ENCODE measurements around the gene SHMT2. TPM values are rescaled to one million over a fixed set of nuclear protein-coding genes. Genes with fewer than 3 reads are reported as not detected.
A peak's percentile ranks its signal among the peaks of the same experiment; 100 is the strongest.

The SHMT2 gene
- total RNA-seq, 1 experiment from 2014 or later: 227 TPM

- ChIA-PET POLR2A (ENCODE audit: unreplicated experiment) (no interaction called here), CTCF (no interaction called here)
- no peak for TF ChIP-seq EZH2 (IDR thresholded peaks at IDR 0.05; ENCODE audit: low read depth)
- TF ChIP-seq CTCF (conservative IDR thresholded peaks at IDR 0.05): no peak
- no TSS peak for BruUV-seq (replicated peaks)
- Histone ChIP-seq H3K27me3 (ENCODE audit: insufficient read depth, low read depth) (peaks cover 18% of the 10 kb centered on the region), H3F3A (ENCODE audit: insufficient read depth, low read depth) (peaks cover 79% of the 10 kb centered on the region), H3K9me3 (ENCODE audit: insufficient read depth, low read depth) (no peaks in the 10 kb centered on the region), H3K9me2 (ENCODE audit: insufficient read depth) (no peaks in the 10 kb centered on the region), H3K4me2 (no peak overlapping the region), H3K79me2 (ENCODE audit: low read depth) (peaks cover 18% of the 10 kb centered on the region), H3K4me1 (replicated peaks; ENCODE audit: insufficient read depth) (peaks cover 17% of the 10 kb centered on the region), H3K36me3 (ENCODE audit: low read depth) (peaks cover 33% of the 10 kb centered on the region), H4K20me1 (ENCODE audit: insufficient read depth) (peaks cover 27% of the 10 kb centered on the region), H3K27ac (no peak overlapping the region), H2AFZ (no peak overlapping the region), H3K4me3 (no peak overlapping the region)
- intact Hi-C loops (cut with micrococcal nuclease; ENCODE audit: unreplicated experiment): no loop called here
- no peak for DNase-seq
These were observed 6.9 kb downstream of the SHMT2 start for GRCh38 chr12:57236201-57236924.

GRCh38 chr12:57236925-57237595 is 7.5 kb downstream of the SHMT2 start:
- CTCF ChIA-PET: no interaction called here
- H3K36me3 ChIP-seq (ENCODE audit: low read depth): peaks cover 26% of the 10 kb centered on the region
- peaks cover 10% of the 10 kb centered on the region; the same call in 1 of the 2 replicates for H3K4me1 ChIP-seq (replicated peaks; ENCODE audit: insufficient read depth)
- TF ChIP-seq EZH2 (IDR thresholded peaks at IDR 0.05; ENCODE audit: low read depth): no peak
- no peak for TF ChIP-seq CTCF (conservative IDR thresholded peaks at IDR 0.05)
- no peaks in the 10 kb centered on the region for H3K9me2 ChIP-seq (ENCODE audit: insufficient read depth)
- BruUV-seq (replicated peaks): no TSS peak
- no peak overlapping the region for H3K27ac ChIP-seq
- intact Hi-C loops (cut with micrococcal nuclease; ENCODE audit: unreplicated experiment): no loop called here
- H3K4me2 ChIP-seq: 0 out of 2 replicates have a peak overlapping the region, but pooled peaks have one; percentile 73
- POLR2A ChIA-PET (ENCODE audit: unreplicated experiment): no interaction called here
- no peak overlapping the region for H3K4me3 ChIP-seq
- DNase-seq: peak in 1 of 2 experiments; percentile 25
- H3K79me2 ChIP-seq (ENCODE audit: low read depth): peaks cover 11% of the 10 kb centered on the region
- peaks cover 25% of the 10 kb centered on the region for H3K27me3 ChIP-seq (ENCODE audit: insufficient read depth, low read depth)
- H3F3A ChIP-seq (ENCODE audit: insufficient read depth, low read depth): peaks cover 74% of the 10 kb centered on the region
- no peak overlapping the region for H2AFZ ChIP-seq
- peaks cover 24% of the 10 kb centered on the region for H4K20me1 ChIP-seq (ENCODE audit: insufficient read depth)
- H3K9me3 ChIP-seq (ENCODE audit: insufficient read depth, low read depth): no peaks in the 10 kb centered on the region

- CTCF ChIA-PET: interaction anchor here (0.5 to 2.3 kb wide), 4 partner anchors 8 to 304 kb away, joined by 3 to 17 read pairs (median 10); partner anchors contain the start of gene SHMT2
- intact Hi-C loops (cut with micrococcal nuclease; ENCODE audit: unreplicated experiment): no loop called here
- peak overlapping the region; percentile 73 for H3K4me2 ChIP-seq
These were observed 8.1 kb downstream of the SHMT2 start for GRCh38 chr12:57237596-57237931.

More at GRCh38 chr12:57237596-57237931, 8.1 kb downstream of the SHMT2 start:
- Histone ChIP-seq H3K79me2 (ENCODE audit: low read depth) (peaks cover 6% of the 10 kb centered on the region; the same call in 1 of the 2 replicates), H3K36me3 (ENCODE audit: low read depth) (peaks cover 21% of the 10 kb centered on the region), H3F3A (ENCODE audit: insufficient read depth, low read depth) (peaks cover 74% of the 10 kb centered on the region), H3K4me1 (replicated peaks; ENCODE audit: insufficient read depth) (peaks cover 14% of the 10 kb centered on the region; the same call in 1 of the 2 replicates), H2AFZ (no peak overlapping the region), H3K4me3 (peak overlapping the region; percentile 28; the same call in 1 of the 2 replicates), H3K27me3 (ENCODE audit: insufficient read depth, low read depth) (peaks cover 30% of the 10 kb centered on the region), H3K27ac (no peak overlapping the region), H3K9me3 (ENCODE audit: insufficient read depth, low read depth) (no peaks in the 10 kb centered on the region), H3K9me2 (ENCODE audit: insufficient read depth) (no peaks in the 10 kb centered on the region), H4K20me1 (ENCODE audit: insufficient read depth) (peaks cover 24% of the 10 kb centered on the region)
- POLR2A ChIA-PET (ENCODE audit: unreplicated experiment): no interaction called here
- DNase-seq: peak; percentile 26 to 51
- no TSS peak for BruUV-seq (replicated peaks)
- TF ChIP-seq EZH2 (IDR thresholded peaks at IDR 0.05; ENCODE audit: low read depth) (no peak), CTCF (conservative IDR thresholded peaks at IDR 0.05) (no peak)

All from PC-9 (cell line).